Activated T-helper 1 cell treated with Interleukin-2 at 50 U/mL for 16 hours (primary cell): ENCODE data around the gene TANGO2.

Source experiments
- DNase-seq: peaks from one replicate; pipeline ENCODE4 v3.0.0-alpha.2; 2020; ENCODE audit warnings: low read depth

Gene TANGO2

DNA sequence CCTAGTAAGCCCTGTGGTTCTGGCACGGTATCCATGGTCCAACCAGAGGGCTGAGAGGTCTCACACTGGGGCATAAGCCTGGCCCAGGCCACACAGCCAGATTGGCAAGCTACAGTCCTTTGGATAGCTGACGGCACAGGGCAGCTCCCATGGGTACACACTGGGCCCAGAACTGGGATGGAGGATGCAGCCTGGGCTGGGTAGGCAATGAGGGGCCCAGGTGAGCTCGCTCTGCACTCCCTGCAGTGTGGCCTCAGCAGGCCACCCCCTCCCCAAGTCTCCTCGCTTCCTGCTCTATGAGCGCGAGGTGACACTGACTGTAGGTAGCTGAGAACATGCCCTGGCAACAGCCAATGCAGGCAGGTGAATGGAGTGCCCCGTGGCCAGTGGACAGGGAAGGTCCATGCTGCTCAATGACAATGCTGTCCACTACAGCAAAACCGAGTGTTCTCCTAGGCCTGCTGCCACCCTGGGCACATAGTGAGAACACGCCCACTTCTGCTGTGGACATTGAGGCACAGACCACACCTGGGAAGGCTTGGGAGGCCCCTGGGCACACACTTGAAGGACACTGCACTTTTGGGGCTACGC, 8.1 kb upstream of the TANGO2 start:
- DNase-seq = no peak

DNA sequence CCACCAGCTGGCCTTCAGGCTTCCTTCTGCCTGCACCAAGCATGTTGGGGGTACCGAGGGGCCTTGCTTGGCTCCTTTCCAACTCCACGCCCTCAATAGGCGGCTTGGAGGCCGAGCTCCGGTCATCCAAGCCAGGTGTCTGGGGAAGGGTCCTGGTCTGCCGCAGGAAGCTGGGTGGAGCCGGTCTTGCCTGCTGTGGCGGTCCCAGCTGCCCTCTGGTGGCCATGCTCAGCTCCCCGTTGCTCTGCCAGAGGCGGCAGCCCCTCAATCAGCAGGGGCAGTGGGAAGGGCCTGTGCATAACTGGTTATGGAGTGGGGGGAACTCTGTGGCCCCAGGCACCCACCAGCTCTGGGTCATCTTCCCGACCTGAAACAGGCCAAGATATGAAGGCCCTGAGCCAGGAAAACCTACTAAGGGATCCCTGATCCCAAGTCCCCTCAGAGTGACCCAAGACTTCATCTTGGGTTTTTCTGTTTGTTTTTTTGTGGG, 7.5 kb upstream of the TANGO2 start:
- DNase-seq = no peak

DNA sequence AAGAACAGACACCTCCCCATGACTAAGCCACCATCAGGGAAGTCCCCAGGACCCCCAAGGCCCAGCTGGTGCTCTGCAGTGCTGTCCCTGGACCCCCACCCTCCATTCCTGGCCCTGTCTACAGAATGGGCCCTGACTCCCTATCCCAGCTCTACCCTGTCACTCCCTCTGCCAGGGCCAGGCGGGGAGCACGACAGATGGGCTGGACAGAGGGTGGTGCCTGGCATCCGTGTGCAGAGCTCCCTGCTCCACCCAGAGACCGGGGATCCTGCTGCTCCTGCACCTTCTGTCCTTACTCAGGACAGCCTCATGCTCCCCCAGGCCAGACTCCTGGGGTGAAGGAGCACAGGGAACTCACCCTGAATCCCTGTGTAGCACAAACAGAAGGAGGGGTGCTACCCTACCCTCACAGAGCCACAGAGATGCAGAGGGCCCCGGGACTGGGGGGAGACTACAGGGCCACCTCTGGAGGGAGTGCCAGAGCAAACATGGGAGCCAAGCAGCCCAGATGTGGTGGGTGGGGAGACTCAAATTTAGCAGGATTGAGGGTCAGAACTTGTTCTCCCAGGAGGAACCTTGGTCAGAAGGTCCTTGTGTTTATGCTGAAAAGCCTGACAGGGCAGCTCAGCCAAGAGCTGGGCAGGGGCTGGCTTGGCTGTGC, 6.3 kb upstream of the TANGO2 start:
- no peak for DNase-seq

DNA sequence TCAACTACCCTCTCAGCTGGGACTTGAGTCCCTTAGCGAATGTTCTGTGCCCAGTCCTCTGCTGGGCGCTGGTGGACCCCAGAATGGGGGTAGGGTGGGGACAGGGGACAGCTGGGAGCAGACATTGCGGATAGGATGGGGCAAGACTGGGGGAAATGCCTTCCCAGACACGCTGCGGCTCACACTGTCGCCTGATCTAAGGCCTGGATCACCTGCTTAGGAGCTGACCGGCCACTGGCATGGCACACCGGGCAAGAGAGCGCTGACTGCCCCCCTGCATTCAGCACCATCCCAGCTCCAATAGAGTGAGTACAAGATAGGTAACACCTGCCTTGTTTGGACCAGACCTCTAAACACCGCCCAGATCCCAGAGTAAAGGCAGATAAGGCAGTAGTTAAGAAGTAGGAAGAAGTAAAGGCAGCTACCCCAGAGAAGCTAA, 5.7 kb upstream of the TANGO2 start:
- DNase-seq = no peak

DNA sequence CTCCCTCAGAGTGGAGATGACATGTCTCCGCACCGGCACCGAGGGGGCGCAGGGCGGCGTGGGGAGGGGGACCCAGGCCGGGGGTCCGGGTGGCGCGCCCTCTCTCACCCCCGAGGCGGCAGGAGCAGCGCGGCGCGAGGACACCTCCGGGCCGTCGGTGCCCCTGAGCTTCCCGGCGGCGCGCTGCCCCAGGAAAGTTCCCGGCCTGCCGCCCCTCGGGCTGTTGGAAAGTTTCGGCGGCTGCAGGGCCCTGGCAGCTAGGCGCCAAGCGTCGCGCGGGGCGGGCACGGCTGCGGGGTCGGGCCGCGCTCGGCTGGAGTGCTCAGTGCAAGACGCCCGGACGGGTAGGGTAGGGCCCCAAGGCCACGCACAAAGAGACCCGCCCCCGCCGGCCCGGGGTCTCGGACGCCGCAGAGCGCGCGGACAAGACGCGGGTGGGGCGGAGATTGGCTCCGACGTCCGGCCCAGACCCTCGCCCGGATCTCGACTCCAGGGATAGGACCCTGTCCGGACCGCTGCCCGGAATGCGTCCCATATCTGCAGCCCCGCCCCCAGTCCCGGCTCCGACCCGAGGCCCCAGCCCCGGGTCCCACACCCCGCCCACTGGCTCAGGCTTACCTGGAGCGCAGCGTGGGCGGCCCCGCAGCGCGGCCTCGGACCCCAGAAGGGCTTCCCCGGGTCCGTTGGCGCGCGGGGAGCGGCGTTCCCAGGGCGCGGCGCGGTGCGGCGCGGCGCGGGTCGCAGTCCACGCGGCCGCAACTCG, 4.8 kb upstream of the TANGO2 start:
- no peak for DNase-seq

GRCh38 chr22:20016734-20017621, 3.9 kb upstream of the TANGO2 start, which contains the start of gene ARVCF:
Gene ARVCF (minus strand): TSS chr22:20016823. CDS start chr22:19990794, 26,029 bp downstream.
- peak; percentile 88 for DNase-seq

- no peak for DNase-seq
Observed at GRCh38 chr22:20017622-20017958, 3.3 kb upstream of the TANGO2 start.

DNA sequence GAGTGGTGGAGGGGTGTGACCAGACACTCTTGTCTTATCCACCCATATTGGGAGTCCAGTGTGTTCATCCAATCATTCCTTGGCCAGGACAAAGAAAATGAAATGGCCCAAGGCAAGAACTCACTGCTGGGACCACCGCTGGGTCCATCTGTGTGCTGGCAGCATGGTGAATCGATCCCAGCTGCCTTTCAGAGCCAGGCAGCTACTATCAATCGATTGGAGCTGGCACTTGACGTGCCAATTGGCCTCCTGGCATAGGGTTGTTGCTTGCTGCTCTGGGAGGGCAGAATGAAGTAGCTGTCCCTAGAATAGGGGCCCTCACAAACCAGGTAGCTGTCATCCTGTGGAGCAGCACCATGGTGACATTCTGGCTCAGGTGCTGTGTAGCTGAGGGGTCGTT, 2.9 kb upstream of the TANGO2 start:
- no peak for DNase-seq

DNA sequence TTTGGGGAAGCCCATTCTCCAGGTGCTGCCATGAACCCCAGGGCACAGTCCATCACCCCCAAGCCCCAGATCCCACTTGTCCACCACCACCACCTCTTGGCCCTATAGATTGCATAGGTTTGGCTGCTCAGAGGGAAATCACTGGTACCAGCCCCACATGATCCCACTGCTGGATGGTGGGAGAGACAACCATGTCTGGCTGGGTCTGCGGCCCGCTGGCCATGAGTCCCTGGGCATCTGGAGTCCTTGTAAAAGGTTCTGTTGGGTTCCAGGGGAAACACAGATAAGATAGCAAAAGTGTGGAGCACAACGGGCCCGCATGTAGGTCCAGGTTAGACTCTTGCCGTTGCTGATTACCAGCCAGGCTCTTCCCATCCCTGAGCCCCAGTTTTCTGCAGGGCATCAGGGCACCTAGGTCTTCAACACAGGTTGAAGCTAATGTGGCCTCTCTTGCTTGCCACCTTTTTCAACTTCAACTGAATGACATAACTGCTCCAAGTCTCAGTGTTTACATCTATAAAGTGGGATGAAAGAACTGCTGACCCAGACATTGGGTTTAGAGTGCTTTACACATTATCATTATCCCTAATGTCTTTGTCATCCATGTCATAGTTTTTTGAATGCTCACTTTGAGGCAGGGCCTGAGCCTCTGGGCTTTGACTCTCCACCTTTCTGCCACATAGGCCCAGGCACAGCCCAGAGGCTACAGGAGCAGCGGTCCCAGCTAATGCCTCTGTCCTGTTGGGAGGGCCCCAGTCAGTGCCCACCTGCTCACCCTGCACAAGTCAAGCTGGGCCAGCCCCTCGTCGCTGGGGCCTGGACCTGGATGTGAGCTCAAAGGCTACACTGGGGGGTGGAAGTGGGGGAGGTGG, 1.0 kb upstream of the TANGO2 start:
- DNase-seq = no peak

DNA sequence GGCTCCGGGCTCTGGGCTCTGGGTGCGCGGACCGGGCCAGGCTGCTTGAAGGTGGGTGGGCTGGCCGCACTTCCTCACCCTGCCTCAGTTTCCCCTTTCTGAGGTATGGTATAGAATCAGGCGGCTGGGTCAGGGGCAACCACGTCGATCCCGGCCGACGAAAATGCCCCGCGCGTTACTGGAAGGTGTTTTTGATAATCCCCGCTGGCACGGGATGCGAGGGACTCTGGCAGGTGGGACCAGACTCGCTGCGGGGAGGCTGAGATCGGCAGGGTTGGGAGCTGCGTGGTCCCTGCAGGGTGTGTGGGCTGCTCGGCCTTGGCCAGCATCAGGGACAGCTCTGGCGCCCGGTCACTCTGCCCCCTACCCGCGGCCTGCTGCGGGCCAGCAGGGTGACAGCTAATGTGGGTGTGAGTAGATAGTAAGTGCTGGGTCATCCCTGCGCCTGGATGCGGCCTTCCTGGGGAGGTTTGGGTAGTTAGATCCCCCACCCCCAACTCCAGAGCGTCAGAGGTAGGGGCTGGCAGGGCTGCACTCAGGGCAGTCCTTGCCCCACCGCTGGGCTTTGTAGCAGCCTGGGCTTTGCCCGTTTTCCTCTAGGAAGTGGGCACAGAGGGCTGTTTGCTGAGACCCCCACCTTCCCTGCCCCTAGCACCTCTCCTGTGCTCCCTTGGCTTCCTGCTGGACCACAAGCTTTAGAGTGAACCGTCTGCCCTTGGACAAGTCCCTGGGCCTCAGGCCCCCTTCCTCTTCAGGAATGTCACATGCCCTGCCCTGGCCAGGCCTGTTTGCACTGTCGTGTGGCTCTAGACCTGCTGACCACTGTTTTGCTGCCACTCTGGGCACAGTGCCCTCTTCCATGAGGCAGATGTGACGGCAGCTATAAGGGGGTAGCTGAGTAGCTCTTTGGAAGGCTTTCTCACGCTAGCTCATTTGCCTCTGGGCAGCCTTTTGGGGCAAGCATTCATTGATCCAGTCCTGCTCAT, 579 bp downstream of the TANGO2 start:
- DNase-seq = no peak

DNA sequence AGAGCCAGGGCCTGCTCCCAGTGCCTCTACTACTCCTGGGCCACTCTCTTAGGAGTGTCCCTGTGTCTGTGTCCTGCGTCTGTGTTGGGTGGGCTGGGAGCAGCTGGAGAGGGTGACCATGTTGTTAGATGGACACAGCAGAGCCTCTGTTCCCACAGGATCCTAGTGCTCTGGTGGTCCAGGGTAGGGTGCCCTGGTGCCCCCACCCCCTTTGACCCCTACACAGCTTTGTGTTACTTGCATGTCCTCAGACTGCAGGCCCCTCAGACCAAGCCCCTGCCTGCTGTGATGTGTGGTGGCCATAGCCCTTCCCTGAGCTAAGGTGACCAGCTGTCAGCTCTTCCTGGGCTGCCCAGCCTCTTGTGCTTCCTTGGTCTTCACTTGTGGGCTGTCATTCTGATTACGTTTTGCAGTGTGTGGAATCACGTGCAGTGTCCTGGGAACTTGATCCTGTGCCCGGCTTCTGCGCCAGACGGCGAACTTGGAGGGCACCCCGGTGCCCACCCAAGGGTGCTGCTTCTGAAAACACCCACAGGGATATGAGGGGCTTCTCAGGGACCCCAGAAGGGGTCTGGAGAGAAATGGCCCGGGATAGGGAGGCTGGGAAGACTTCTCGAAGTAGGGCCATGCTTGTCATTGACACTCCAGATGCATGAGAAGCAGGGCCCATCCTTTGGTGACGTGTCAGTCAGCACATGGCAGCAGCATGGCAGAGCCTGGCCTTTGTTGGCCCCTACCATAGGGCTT, 1.5 kb downstream of the TANGO2 start:
- DNase-seq = no peak

- DNase-seq = no peak
Observed at GRCh38 chr22:20022978-20023613, 2.2 kb downstream of the TANGO2 start.

DNA sequence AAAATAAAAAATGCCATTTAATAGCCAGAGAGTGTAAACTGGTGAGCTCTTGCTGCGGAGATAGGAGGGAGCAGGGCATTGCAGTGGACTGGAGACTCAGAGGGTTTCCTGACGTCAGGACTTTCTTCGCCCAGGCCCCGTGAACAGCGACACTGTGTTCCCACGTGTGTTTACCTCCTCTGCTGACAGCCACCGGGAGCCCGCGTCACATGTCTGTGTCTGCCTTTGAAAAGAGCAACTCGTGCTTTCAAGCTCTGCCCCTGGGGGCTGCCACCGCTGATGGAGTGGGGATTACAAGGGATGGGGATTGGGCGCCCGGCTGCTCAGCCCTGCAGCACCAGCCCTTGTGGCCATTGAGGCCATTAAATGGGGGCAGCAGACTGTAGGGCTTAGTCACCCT, 3.3 kb downstream of the TANGO2 start:
- no peak for DNase-seq

- DNase-seq = no peak
Observed at GRCh38 chr22:20024650-20025397, 3.9 kb downstream of the TANGO2 start.

- no peak for DNase-seq
Observed at GRCh38 chr22:20025401-20026203, 4.7 kb downstream of the TANGO2 start.

DNA sequence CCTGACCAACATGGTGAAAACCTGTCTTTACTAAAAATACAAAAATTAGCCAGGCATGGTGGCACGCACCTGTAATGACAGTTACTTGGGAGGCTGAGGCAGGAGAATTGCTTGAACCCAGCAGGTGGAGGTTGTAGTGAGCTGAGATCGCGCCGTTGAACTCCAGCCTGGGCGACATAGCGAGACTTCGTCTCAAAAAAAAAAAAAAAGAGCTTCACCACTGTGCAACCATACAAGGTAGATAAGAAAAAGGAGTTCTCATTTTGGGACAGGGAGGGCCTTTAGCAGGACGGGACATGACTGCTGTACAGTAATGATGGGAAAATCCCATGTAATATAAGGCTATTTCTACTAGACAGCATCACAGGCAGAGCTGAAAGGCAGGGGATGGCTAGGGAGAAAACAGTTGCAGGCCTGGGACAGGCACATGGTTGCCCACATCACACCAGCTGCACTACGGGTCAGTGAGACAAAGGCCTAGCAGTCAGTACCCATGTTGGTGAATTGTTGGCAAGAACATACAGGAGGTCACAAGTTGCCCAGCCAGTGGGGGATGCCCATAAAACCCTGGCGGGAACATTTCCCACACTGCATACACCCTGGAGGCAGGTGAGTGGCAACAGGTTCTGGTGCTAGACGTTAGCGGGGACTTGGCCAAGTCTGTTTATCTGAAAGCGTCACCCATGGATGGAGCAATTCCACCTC, 5.4 kb downstream of the TANGO2 start:
- no peak for DNase-seq
